Spleen (tissue), 7 donors: ENCODE results near the gene DSG3.

Experiments used
- CTCF ChIP-seq, 11 experiments: fragments of 200-600 bp in 7 of 11; fragments of 450-650 bp in 4 of 11; sonication (generic) in 4 of 11; IDR thresholded peaks in 8 of 11; conservative IDR thresholded peaks in 3 of 11; 1 replicate in 7 of 11; 2 replicates in 4 of 11; pipeline versions ENCODE4 v1.4.0 to v1.8.0; 2016 to 2021; ENCODE audit warnings: antibody characterized with exemption in 11 of 11, inconsistent platforms in 4 of 11, mild to moderate bottlenecking in 1 of 11
- POLR2A ChIP-seq, 3 donors: fragments of 450-650 bp; IDR thresholded peaks; one replicate each; pipeline ENCODE4 v1.5.1; 2017; ENCODE audit warnings: antibody characterized with exemption in 3 of 3, mild to moderate bottlenecking in 1 of 3
- POLR2AphosphoS5 ChIP-seq, 3 donors: sonication (generic); formaldehyde crosslinking; IDR thresholded peaks; one replicate each; pipeline ENCODE4 v1.5.1; 2017; ENCODE audit warnings: antibody characterized with exemption in 3 of 3
- donor health status: DM: no; HTN: no; CAD: no; lungs with moderate emphysema.
- donor health status: DM: no; HTN: no; CAD: no.
- donor health status: DM: no; HTN: no; CAD: no.

- TF ChIP-seq POLR2A (IDR thresholded peaks at IDR 0.05) = no peak
- no peak for TF ChIP-seq CTCF (IDR thresholded peaks at IDR 0.05 in 8 of 11, conservative IDR thresholded peaks at IDR 0.05 in 3 of 11)
- no peak for TF ChIP-seq POLR2AphosphoS5 (IDR thresholded peaks at IDR 0.05)
Observed at GRCh38 chr18:31505156-31505555, 57.6 kb downstream of the DSG3 start.
